Astrocyte of the cerebellum (primary cell): ENCODE measurements around the gene CSF1R.

Experiments used
- DNase-seq: peaks from one replicate; pipeline ENCODE4 v3.0.0-alpha.2; 2011; ENCODE audit warnings: low read depth
- H3K4me3 ChIP-seq: 2 replicates; pipeline ENCODE4 v1.5.1; 2011; ENCODE audit warnings: mild to moderate bottlenecking, low read depth, low read length, moderate library complexity
- in situ Hi-C: cut with HindIII; loops from 2 replicates; pipeline ENCODE4 v1.10.0; 2017; ENCODE audit warnings: low sequenced_read_pairs
- TF ChIP-seq, protein P1 (sequence below): IDR thresholded peaks from 2 replicates; pipeline ENCODE4 v1.5.1; 2012; ENCODE audit warnings: low read length, low read depth, moderate library complexity, mild to moderate bottlenecking; ENCODE audit errors: missing control alignments

Gene CSF1R

DNA sequence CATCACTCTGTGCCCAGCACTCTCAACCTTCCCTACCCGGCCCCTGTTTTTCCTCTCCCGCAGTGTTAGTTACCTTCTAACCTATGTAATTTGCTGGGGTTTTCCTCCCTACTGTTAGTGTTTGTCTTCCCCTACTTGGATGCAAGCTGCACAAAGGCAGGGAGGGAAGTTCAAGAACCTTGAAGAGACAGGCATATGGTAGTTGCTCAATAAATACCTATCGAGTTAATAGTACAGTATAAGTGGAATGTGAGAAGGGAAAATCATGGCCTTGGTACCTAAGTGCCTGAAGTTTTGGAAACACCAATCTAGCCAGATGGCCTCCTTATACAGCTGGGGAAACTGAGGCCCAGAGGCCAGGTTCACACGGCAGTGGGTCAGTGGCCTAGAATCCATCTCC is 45.1 kb upstream of the CSF1R start:
- TF ChIP-seq, protein P1, sequence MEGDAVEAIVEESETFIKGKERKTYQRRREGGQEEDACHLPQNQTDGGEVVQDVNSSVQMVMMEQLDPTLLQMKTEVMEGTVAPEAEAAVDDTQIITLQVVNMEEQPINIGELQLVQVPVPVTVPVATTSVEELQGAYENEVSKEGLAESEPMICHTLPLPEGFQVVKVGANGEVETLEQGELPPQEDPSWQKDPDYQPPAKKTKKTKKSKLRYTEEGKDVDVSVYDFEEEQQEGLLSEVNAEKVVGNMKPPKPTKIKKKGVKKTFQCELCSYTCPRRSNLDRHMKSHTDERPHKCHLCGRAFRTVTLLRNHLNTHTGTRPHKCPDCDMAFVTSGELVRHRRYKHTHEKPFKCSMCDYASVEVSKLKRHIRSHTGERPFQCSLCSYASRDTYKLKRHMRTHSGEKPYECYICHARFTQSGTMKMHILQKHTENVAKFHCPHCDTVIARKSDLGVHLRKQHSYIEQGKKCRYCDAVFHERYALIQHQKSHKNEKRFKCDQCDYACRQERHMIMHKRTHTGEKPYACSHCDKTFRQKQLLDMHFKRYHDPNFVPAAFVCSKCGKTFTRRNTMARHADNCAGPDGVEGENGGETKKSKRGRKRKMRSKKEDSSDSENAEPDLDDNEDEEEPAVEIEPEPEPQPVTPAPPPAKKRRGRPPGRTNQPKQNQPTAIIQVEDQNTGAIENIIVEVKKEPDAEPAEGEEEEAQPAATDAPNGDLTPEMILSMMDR, result no peak
- no peak for DNase-seq
- in situ Hi-C loops, result no loop called here
- H3K4me3 ChIP-seq, result no peak overlapping the region

DNA sequence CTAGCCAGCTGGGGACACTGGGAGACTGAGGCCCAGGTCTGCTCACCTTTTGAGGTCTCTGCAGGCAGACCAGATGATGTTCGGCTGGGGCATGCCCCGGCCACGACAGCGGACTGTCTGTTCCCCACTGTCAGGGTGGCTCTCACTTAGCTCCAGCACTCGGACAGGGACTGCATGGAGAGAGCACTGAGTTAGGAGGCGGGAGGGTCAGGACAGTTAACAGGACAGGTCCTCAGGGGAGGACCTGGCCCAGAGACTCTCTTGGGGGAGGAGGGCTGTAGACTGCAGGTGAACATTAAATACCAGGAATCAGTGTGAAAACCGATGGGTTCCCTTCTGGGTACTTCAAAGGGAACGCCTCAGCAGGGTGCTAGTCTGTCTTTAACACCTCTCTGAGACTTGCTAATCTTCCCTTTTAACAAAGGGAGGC is 44.2 kb upstream of the CSF1R start:
- TF ChIP-seq, protein P1, result no peak
- in situ Hi-C loops, result no loop called here
- no peak overlapping the region for H3K4me3 ChIP-seq
- no peak for DNase-seq

DNA sequence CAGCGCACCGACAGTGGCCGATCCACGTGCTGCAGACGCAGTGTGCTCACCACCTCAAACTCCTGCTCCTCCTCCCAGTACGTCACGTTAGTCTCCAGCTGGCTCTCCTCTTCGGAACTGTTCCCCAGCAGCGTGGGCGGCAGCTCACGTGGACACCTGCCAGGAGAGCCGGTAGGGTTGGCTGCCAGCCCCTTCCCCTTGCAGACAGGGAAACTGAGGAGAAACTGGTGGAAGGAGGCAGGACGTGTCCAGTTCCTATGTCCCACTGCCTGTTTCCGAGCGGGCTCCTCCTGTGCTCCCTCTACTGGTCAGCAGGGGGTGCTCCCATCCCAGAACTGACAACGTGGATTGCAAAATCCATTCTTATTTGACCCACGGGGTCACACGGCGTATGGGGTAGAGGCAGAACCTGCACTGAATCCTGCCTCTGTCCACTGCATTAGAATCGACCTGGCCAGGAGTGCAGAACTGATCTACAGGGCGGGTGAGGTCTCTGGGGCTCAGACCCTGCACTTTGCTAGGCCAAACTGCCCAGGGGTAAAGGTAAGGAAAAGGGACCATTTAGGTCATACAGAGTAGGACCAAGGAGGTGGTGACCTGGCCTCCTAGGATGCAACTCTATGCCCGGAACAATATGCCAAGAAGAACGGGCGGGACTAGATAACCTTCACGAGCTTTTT is 43.6 kb upstream of the CSF1R start:
- in situ Hi-C loops, result no loop called here
- DNase-seq, result no peak
- no peak overlapping the region for H3K4me3 ChIP-seq
- TF ChIP-seq, protein P1, result peak; percentile 95

DNA sequence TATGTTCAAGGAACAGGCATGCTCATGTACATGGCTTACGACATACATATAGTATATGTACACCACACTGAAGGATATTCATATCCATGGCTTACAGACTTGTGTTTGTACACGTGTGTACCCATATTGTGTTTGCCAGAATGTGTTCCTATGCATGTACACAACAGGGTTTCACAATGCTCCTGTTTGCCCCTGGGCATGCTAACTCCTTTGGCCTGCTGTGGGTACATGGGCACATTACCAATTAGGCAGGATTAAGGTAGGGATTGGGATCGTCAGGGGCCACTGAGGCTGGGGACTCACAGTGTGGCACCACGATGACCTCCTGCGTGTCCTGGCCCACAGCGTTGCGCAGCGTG is 43.1 kb upstream of the CSF1R start:
- in situ Hi-C loops, result no loop called here
- TF ChIP-seq, protein P1, result no peak
- H3K4me3 ChIP-seq, result no peak overlapping the region
- DNase-seq, result no peak

DNA sequence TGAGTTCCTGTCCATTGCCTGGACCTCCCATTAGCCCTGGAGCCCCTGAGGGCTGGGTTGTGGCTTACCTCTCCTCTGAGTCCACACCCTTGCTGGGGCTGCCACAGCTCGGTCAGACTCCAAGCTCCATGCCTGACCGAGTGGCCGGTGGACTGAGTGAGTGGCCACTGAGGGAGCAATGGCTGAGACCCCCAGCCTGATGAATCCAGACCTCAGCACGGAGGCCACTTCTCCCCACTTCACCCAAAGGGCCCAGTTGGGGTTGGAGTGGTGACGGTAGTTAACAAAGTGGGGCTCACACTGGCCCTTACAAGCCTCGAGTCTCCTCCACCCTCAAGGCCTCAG is 40.5 kb upstream of the CSF1R start:
- TF ChIP-seq, protein P1, result no peak
- in situ Hi-C loops, result no loop called here
- H3K4me3 ChIP-seq, result no peak overlapping the region
- DNase-seq, result no peak

DNA sequence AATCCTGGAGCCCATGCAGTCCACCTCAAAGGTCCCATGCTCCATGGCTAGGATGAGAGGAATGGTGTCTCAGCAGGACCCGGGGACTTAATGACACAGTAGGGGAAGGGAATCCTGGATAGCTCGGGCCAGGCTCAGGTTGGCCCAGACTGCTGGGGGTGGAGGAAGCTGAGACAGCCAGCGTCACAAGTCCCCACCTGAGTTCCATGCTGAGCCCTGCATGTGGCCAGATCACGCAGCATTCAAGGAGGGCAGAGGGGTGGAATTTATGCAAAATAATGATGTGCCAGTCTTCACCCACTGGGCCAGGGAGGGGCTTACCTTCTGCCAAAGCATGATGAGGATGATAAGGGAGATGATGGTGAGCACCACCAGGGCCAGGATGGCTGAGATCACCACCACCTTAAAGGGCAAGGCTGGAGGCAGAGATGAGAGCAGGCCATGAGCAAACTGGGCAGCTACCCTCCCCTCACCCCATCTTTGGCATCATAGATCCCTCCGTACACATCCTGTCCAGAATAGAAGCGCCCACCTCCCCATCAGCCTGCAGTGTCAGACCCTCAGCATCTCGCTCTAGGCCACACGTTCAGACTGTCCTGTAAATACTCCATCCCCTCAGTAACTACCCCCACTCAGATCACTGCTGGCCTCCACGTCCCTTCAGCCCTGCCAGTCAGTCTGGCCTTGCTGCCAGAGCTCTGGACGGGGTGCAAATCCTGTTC is 40.0 kb upstream of the CSF1R start:
- no peak overlapping the region for H3K4me3 ChIP-seq
- TF ChIP-seq, protein P1, result no peak
- DNase-seq, result no peak
- in situ Hi-C loops, result no loop called here
